HCT116 (cell line): Measurements from ENCODE around the gene ADORA1. TPM values are rescaled to one million over a fixed set of nuclear protein-coding genes. Genes with fewer than 3 reads are reported as not detected.

ENCODE experiments used
- ATAC-seq: fragments of 200-7000 bp; cut with Tn5 transposase; 2 replicates; pipeline ENCODE4 v1.9.1; 2020; ENCODE audit warnings: mild to moderate bottlenecking, moderate library complexity
- BruUV-seq: library from RNA; stranded (reverse); fragments of 400-500 nt; replicated peaks from 2 replicates; lab custom pipeline; 2021; lab: Mats Ljungman, UMichigan
- CTCF ChIA-PET: fragments of 300-600 bp; sonication (Branson Sonifier 250); formaldehyde crosslinking; loops from one replicate; lab custom pipeline; 2021; ENCODE audit warnings: antibody characterized with exemption; lab: Charles Lee
- POLR2A ChIA-PET: fragments of 300-600, 350-600 bp; sonication (Branson Sonifier 250); formaldehyde crosslinking; loops from one replicate; lab custom pipeline; 2021; ENCODE audit warnings: antibody characterized with exemption; lab: Charles Lee
- RAD21 ChIA-PET, 2 experiments: fragments of 300-600 bp; sonication (Branson Sonifier 250); formaldehyde crosslinking; loops; one replicate each; lab custom pipeline; 2023; ENCODE audit warnings: low total read pairs in 2 of 2; ENCODE audit not compliant: uncharacterized antibody in 2 of 2, unreplicated experiment in 2 of 2, low non-redundant PET in 1 of 2; lab: Charles Lee
- DNase-seq: peaks from one replicate; pipeline ENCODE4 v3.0.0-alpha.2; 2010; ENCODE audit warnings: low read depth, low spot score
- H2AFZ ChIP-seq: fragments of 200-600 bp; shearing (Covaris generic), sonication (generic); 2 replicates; pipeline ENCODE4 v1.6.1; 2017; ENCODE audit warnings: low read depth, mixed run types, mixed read lengths, antibody characterized with exemption, low read length; ENCODE audit not compliant: poor library complexity, severe bottlenecking
- H3K27ac ChIP-seq: 2 replicates; pipeline ENCODE4 v1.5.1; 2012; ENCODE audit warnings: low read depth, low read length
- H3K27me3 ChIP-seq: fragments of 200-600 bp; sonication (generic); 2 replicates; pipeline ENCODE4 v1.6.1; 2016; ENCODE audit warnings: mixed run types, low read length, mixed read lengths; ENCODE audit not compliant: insufficient read depth
- H3K36me3 ChIP-seq, 2 experiments: fragments of 200-500 bp in 1 of 2; fragments of 200-600 bp in 1 of 2; sonication (Bioruptor generic) in 1 of 2; sonication (generic) in 1 of 2; 2 replicates each; pipeline versions ENCODE4 v1.5.1 to v1.6.1; 2014 to 2016; ENCODE audit warnings: low read length in 2 of 2, inconsistent platforms in 1 of 2, mixed read lengths in 1 of 2, mixed run types in 1 of 2; ENCODE audit not compliant: insufficient read depth in 2 of 2, control insufficient read depth in 1 of 2
- H3K4me1 ChIP-seq, 2 experiments: fragments of 200-600 bp in 1 of 2; sonication (generic) in 1 of 2; 2 replicates each; pipeline versions ENCODE4 v1.5.1 to v1.6.1; 2012 to 2017; ENCODE audit warnings: low read length in 2 of 2, inconsistent platforms in 1 of 2, mild to moderate bottlenecking in 1 of 2, mixed read lengths in 1 of 2, mixed run types in 1 of 2, moderate library complexity in 1 of 2; ENCODE audit not compliant: insufficient read depth in 2 of 2, control insufficient read depth in 1 of 2
- H3K4me2 ChIP-seq: fragments of 200-600 bp; sonication (generic); 2 replicates; pipeline ENCODE4 v1.6.1; 2017; ENCODE audit warnings: mixed run types, low read length, mixed read lengths
- H3K4me3 ChIP-seq, 2 experiments: fragments of 200-600 bp in 1 of 2; sonication (generic) in 1 of 2; replicated peaks in 1 of 2; 2 replicates each; pipeline ENCODE4 v1.5.1; 2011 to 2016; ENCODE audit warnings: low read length in 2 of 2, control low read depth in 1 of 2, low read depth in 1 of 2, mild to moderate bottlenecking in 1 of 2, mixed read lengths in 1 of 2, mixed run types in 1 of 2
- H3K79me2 ChIP-seq: fragments of 200-600 bp; sonication (generic); 2 replicates; pipeline ENCODE4 v1.6.1; 2017; ENCODE audit warnings: mild to moderate bottlenecking, mixed run types, low read length, moderate library complexity, mixed read lengths; ENCODE audit not compliant: insufficient read depth
- H3K9ac ChIP-seq: fragments of 200-600 bp; sonication (generic); 2 replicates; pipeline ENCODE4 v1.6.1; 2016; ENCODE audit warnings: low read length, mixed read lengths
- H3K9me2 ChIP-seq: fragments of 200-600 bp; sonication (generic), shearing (Covaris generic); 2 replicates; pipeline ENCODE4 v1.6.1; 2017; ENCODE audit warnings: mixed run types, mild to moderate bottlenecking, moderate library complexity; ENCODE audit not compliant: insufficient read depth
- H3K9me3 ChIP-seq, 2 experiments: fragments of 200-500 bp in 1 of 2; fragments of 200-600 bp in 1 of 2; sonication (Bioruptor generic) in 1 of 2; sonication (generic) in 1 of 2; 2 replicates each; pipeline ENCODE4 v1.6.1; 2014 to 2017; ENCODE audit warnings: low read length in 2 of 2, mixed read lengths in 2 of 2, inconsistent platforms in 1 of 2, low read depth in 1 of 2, mild to moderate bottlenecking in 1 of 2, mixed run types in 1 of 2, moderate library complexity in 1 of 2; ENCODE audit not compliant: control insufficient read depth in 1 of 2, insufficient read depth in 1 of 2
- H4K20me1 ChIP-seq: fragments of 200-600 bp; sonication (generic), shearing (Covaris generic); 2 replicates; pipeline ENCODE4 v1.6.1; 2017; ENCODE audit warnings: mixed run types, mild to moderate bottlenecking, moderate library complexity; ENCODE audit not compliant: insufficient read depth
- ATF3 ChIP-seq: IDR thresholded peaks from 2 replicates; pipeline ENCODE4 v1.6.1; 2012
- CTCF ChIP-seq, 3 experiments: fragments of 200-600 bp in 1 of 3; sonication (generic) in 1 of 3; IDR thresholded peaks in 2 of 3; conservative IDR thresholded peaks in 1 of 3; 2 replicates each; pipeline ENCODE4 v1.5.1; 2012 to 2017; ENCODE audit warnings: low read depth in 2 of 3, low read length in 2 of 3, antibody characterized with exemption in 1 of 3, borderline replicate concordance in 1 of 3, control low read depth in 1 of 3, mild to moderate bottlenecking in 1 of 3, mixed read lengths in 1 of 3, mixed run types in 1 of 3, moderate library complexity in 1 of 3; ENCODE audit not compliant: insufficient read depth in 1 of 3
- EGR1 ChIP-seq: IDR thresholded peaks from 2 replicates; pipeline ENCODE4 v1.6.1; 2012; ENCODE audit warnings: low read depth
- EZH2phosphoT487 ChIP-seq: fragments of 200-600 bp; IDR thresholded peaks from 2 replicates; pipeline ENCODE4 v1.6.1; 2018; ENCODE audit warnings: antibody characterized with exemption, borderline replicate concordance
- JUND ChIP-seq: IDR thresholded peaks from 2 replicates; pipeline ENCODE4 v1.6.1; 2012
- RAD21 ChIP-seq: IDR thresholded peaks from 2 replicates; pipeline ENCODE4 v1.6.1; 2012; ENCODE audit warnings: low read depth, mild to moderate bottlenecking
- SIN3A ChIP-seq: IDR thresholded peaks from 2 replicates; pipeline ENCODE4 v1.6.1; 2012; ENCODE audit warnings: low read depth
- SP1 ChIP-seq: IDR thresholded peaks from 2 replicates; pipeline ENCODE4 v1.6.1; 2012; ENCODE audit warnings: low read depth
- SRF ChIP-seq: IDR thresholded peaks from 2 replicates; pipeline ENCODE4 v1.6.1; 2012; ENCODE audit warnings: low read depth
- TCF7L2 ChIP-seq: IDR thresholded peaks from 2 replicates; pipeline ENCODE4 v1.7.0; 2011; ENCODE audit warnings: borderline replicate concordance, inconsistent platforms; ENCODE audit not compliant: insufficient read depth, insufficient read length; ENCODE audit errors: extremely low read depth
- YY1 ChIP-seq: IDR thresholded peaks from 2 replicates; pipeline ENCODE4 v1.6.1; 2011; ENCODE audit warnings: low read length, low read depth, moderate library complexity, mild to moderate bottlenecking; ENCODE audit not compliant: insufficient replicate concordance; ENCODE audit errors: extremely low read depth
- ZNF274 ChIP-seq: fragments of 200-500 bp; sonication (Bioruptor generic); IDR thresholded peaks from 2 replicates; pipeline ENCODE4 v1.6.1; 2014; ENCODE audit warnings: mild to moderate bottlenecking, low read depth, low read length, inconsistent platforms
- intact Hi-C: fragments of 100-400 bp; cut with micrococcal nuclease; formaldehyde crosslinking; loops from 2 replicates; pipeline ENCODE4 v1.10.0; 2022
- total RNA-seq: library from RNA; stranded (reverse); gene quantifications from one replicate; pipeline ENCODE4 v1.2.1, GENCODE V29; 2021; ENCODE audit not compliant: unreplicated experiment
- TF ChIP-seq, protein P1 (sequence below): IDR thresholded peaks from 2 replicates; pipeline ENCODE4 v1.6.1; 2012
- TF ChIP-seq, protein P2 (sequence below): IDR thresholded peaks from 2 replicates; pipeline ENCODE4 v1.6.1; 2011; ENCODE audit warnings: mild to moderate bottlenecking, low read length, moderate library complexity; ENCODE audit not compliant: insufficient replicate concordance; ENCODE audit errors: extremely low read depth

ADORA1 gene
- total RNA-seq, 1 experiment from 2014 or later = 2.8 TPM

DNA sequence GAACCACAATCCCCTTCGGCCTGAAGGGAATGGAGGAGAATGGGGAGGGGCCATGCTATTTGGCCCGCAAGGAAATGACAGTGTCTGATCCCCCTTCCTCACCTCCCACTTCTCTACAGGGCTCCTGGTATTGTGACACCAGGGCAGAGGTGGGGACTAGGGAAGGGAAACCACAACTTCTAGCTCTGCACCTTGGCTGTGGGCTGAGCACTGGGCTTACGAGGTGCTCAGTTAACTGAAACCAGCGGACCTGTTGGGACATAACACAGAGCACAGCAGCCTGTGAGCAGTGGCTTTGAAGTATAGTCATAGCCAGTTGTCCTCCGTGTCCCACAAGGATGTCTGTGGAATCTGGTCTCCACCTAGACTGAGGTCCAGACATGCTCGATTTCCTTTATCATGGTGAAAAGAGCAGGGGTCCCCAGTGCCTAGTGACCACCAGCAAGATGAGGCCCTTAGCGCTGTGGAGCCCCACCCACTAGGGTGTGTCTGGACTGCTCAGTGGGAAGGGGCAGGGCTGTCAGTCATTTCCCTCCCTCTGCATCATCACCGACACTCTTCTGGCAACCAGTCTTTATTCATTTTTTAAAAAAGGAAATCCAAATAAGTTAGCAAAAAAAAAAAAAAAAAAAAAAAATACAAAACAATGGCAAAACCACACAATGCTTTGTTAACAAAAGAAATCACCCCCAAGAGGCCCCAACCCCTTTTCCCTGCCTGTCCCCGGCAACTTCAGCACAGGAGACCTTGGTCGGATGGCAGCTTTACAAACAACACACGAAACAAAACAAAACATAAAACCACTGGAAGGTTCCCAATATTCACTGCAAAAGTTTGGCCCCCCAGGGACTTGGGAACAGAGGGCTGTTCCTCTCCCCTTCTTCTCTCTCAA, 44.7 kb upstream of the ADORA1 start (continued):
- TF ChIP-seq JUND = no peak
- TF ChIP-seq EGR1 = no peak
- TF ChIP-seq RAD21 = no peak
- no peak for TF ChIP-seq SP1
- no peak for TF ChIP-seq YY1

DNA sequence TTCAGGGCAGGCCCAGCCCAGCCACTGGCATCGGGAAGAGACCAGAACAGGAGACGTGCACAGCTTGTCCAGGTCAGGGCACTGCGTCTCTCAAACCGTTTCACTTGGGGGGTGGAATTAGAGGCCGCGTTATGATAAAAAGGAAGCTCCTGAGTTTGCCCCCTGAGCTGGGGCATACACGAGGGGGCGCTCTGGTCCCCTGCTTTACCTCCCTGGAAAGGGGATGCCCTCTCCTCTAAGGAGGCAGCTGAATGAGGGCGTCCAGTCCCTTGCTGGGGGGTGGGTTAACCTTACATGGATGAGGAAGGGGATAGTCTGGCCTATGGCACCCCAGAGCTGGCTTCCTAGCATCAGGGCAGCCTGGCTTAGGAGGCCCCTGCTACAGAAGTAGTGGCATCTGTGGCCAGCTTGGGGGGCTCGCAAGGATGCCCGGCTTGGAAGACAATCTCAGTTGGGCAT, 44.0 kb upstream of the ADORA1 start:
- no peaks in the 10 kb centered on the region for H3K4me1 ChIP-seq
- TF ChIP-seq ZNF274 (no peak), ATF3 (no peak), YY1 (no peak), RAD21 (peak; percentile 25; the same call in 1 of the 2 replicates), SRF (no peak), SP1 (no peak), EZH2phosphoT487 (no peak), SIN3A (no peak), TCF7L2 (no peak), CTCF (IDR thresholded peaks at IDR 0.05 in 2 of 3, conservative IDR thresholded peaks at IDR 0.05 in 1 of 3; ENCODE audit: borderline replicate concordance in 1 of 3, insufficient read depth in 1 of 3, low read depth in 2 of 3, low read length in 2 of 3) (peak in 1 of 3 experiments; percentile 14; a peak in 1 of 6 replicates)
- TF ChIP-seq, protein P1, sequence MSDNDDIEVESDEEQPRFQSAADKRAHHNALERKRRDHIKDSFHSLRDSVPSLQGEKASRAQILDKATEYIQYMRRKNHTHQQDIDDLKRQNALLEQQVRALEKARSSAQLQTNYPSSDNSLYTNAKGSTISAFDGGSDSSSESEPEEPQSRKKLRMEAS = no peak
- TF ChIP-seq, protein P2, sequence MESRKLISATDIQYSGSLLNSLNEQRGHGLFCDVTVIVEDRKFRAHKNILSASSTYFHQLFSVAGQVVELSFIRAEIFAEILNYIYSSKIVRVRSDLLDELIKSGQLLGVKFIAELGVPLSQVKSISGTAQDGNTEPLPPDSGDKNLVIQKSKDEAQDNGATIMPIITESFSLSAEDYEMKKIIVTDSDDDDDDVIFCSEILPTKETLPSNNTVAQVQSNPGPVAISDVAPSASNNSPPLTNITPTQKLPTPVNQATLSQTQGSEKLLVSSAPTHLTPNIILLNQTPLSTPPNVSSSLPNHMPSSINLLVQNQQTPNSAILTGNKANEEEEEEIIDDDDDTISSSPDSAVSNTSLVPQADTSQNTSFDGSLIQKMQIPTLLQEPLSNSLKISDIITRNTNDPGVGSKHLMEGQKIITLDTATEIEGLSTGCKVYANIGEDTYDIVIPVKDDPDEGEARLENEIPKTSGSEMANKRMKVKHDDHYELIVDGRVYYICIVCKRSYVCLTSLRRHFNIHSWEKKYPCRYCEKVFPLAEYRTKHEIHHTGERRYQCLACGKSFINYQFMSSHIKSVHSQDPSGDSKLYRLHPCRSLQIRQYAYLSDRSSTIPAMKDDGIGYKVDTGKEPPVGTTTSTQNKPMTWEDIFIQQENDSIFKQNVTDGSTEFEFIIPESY = no peak
- no peaks in the 10 kb centered on the region for H3K79me2 ChIP-seq
- ChIA-PET CTCF (interaction anchor here (0.9 to 2.3 kb wide), 6 partner anchors 10 to 185 kb away, joined by 3 to 20 read pairs (median 6); no protein-coding TSS in a partner anchor), POLR2A (no interaction called here), RAD21 (no interaction called here)
- H3K27ac ChIP-seq = no peak overlapping the region
- intact Hi-C loops = no loop called here
- no peaks in the 10 kb centered on the region for H3K36me3 ChIP-seq
- ATAC-seq (no peak), DNase-seq (no peak)
- no peak overlapping the region for H3K4me3 ChIP-seq
- no peak overlapping the region for H3K4me2 ChIP-seq
- no peaks in the 10 kb centered on the region for H3K9me2 ChIP-seq
- H3K9me3 ChIP-seq = no peaks in the 10 kb centered on the region
- BruUV-seq = no TSS peak
- no peak overlapping the region for H3K9ac ChIP-seq
- H4K20me1 ChIP-seq = no peaks in the 10 kb centered on the region
- H3K27me3 ChIP-seq = no peaks in the 10 kb centered on the region
- no peak overlapping the region for H2AFZ ChIP-seq
